ENCODE results near the gene CCDC12.

CCDC12 gene

GRCh38 chr3:46955157-46955556, 21.4 kb downstream of the CCDC12 start:
- DNase-seq (ENCODE audit: low spot score) = no peak

- DNase-seq (ENCODE audit: low spot score) = no peak
Measured at GRCh38 chr3:46954178-46954577, 22.4 kb downstream of the CCDC12 start.

- DNase-seq (ENCODE audit: low spot score) = no peak
Measured at GRCh38 chr3:46953234-46954010, 23.1 kb downstream of the CCDC12 start.

GRCh38 chr3:46952813-46953212, 23.7 kb downstream of the CCDC12 start:
- DNase-seq (ENCODE audit: low spot score) = no peak

GRCh38 chr3:46950650-46951241, 25.8 kb downstream of the CCDC12 start:
- no peak for DNase-seq (ENCODE audit: low spot score)

- no peak for DNase-seq (ENCODE audit: low spot score)
Measured at GRCh38 chr3:46950177-46950576, 26.4 kb downstream of the CCDC12 start.

GRCh38 chr3:46948830-46949671, 27.5 kb downstream of the CCDC12 start:
- DNase-seq (ENCODE audit: low spot score) = no peak

- no peak for DNase-seq (ENCODE audit: low spot score)
Measured at GRCh38 chr3:46947981-46948791, 28.4 kb downstream of the CCDC12 start.

- no peak for DNase-seq (ENCODE audit: low spot score)
Measured at GRCh38 chr3:46947546-46947901, 29.0 kb downstream of the CCDC12 start.

- no peak for DNase-seq (ENCODE audit: low spot score)
Measured at GRCh38 chr3:46946856-46947545, 29.5 kb downstream of the CCDC12 start.

GRCh38 chr3:46946416-46946815, 30.1 kb downstream of the CCDC12 start:
- DNase-seq (ENCODE audit: low spot score) = no peak

GRCh38 chr3:46944191-46944590, 32.4 kb downstream of the CCDC12 start:
- DNase-seq (ENCODE audit: low spot score) = no peak

GRCh38 chr3:46943237-46944187, 33.0 kb downstream of the CCDC12 start:
- DNase-seq (ENCODE audit: low spot score) = no peak

- DNase-seq (ENCODE audit: low spot score) = no peak
Measured at GRCh38 chr3:46942481-46943236, 33.9 kb downstream of the CCDC12 start.

GRCh38 chr3:46942076-46942475, 34.5 kb downstream of the CCDC12 start:
- no peak for DNase-seq (ENCODE audit: low spot score)

- no peak for DNase-seq (ENCODE audit: low spot score)
Measured at GRCh38 chr3:46939578-46940445, 36.7 kb downstream of the CCDC12 start.

GRCh38 chr3:46938118-46938517, 38.4 kb downstream of the CCDC12 start:
- no peak for DNase-seq (ENCODE audit: low spot score)

GRCh38 chr3:46936733-46937250, 39.8 kb downstream of the CCDC12 start:
- DNase-seq (ENCODE audit: low spot score) = no peak
